GM18873 (cell line): ENCODE results near the gene BNC1.
"Not testable (repeated sequence)": the region's sequence is repeated elsewhere in the genome, so short reads cannot be mapped to it uniquely, and the experiment has no call there.

Experiments
- ATAC-seq: cut with Tn5 transposase; IDR thresholded peaks from one replicate; pipeline ENCODE4 v1.9.1; 2021; ENCODE audit warnings: mild to moderate bottlenecking, moderate library complexity, moderate number of reproducible peaks; ENCODE audit not compliant: unreplicated experiment, low FRiP score

The BNC1 gene

DNA sequence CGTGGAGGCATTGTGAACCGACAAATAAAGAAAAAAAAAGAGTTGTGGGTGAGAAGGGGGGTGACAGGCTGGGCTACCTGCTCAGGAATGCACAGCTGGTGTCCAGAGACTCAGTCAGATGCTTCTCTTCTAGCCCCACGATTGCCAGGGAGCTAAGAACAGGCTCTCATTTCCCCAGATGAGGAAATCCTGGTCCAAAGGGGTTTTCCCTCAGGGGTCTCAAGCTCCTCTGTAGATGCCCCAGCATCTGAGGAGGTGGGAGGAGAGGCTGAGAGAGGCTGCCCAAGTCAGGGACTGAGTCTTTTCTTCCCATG is 35.5 kb downstream of the BNC1 start:
- ATAC-seq: no peak

DNA sequence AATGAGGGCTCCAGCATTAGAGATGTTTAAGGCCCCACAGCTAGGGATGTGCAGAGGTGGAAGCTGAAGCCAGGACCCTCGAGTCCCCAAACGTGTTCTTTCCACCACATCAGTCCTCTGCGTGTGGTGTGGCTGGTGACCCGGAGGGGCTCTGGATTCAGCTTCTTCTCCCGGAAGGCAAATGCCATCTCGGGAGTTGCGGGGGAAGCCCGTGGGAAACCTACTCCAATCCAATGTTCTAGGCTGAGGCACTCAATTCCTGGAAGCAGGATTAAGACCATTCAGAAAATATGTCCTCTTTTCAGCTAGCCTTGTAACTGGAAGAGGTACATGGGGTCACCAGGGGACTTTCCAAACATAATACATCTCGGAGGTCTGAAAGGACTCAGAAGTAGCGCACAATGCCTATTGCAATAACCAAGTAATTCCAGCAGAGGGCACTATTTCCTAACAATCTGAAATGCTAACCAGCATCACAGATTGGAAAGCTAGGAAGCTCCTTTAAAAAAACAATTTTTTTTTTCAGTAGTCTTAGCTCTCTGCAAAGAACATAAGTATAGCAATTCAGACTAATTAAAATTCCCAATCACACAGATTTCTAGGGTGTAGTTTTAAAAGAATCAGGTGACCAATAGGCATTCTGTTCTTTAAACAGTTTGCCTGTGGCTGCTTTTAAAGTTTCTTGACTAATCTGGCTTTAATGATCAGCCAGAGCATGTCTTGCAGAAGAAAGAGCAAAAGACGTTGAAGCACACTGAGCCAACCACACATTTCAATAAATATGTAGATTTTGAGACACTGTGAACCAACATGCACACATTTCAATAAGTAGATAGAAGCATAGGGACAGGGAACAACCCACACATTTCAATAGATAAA is 36.1 kb downstream of the BNC1 start:
- ATAC-seq: no peak

- ATAC-seq: no peak
These were observed 40.8 kb downstream of the BNC1 start for GRCh38 chr15:83243634-83244033.

DNA sequence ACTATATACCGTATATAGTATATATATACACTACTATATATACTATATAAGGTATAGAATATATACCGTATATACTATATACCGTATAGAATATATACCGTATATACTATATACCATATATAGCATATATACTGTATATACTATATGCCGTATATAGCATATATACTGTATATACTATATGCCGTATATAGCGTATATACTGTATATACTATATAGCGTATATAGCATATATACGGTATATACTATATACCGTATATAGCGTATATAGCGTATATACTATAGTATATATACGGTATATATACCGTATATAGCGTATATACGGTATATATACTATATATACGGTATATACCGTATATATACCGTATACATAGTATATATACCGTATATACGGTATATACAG is 54.2 kb downstream of the BNC1 start:
- no peak for ATAC-seq

GRCh38 chr15:83225449-83225848 is 59.0 kb downstream of the BNC1 start:
- ATAC-seq: no peak

- ATAC-seq: not testable (repeated sequence)
These were observed 62.7 kb downstream of the BNC1 start for GRCh38 chr15:83221781-83222180.

DNA sequence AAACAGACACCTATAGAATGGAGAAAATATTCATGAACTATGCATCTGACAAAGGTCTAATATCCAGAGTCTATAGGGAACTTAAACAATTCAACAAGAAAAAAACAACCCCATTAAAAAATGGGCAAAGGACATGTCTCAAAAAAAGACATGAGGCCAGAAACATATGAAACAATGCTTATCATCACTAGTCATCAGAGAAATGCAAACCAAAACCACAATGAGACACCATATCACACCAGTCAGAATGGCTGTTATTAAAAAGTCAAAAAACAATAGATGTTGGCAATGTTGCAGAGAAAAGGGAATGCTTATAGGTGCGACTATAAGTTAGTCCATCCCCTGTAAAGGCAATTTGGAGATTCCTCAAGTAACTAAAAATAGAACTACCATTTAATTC is 65.4 kb downstream of the BNC1 start:
- no peak for ATAC-seq

GRCh38 chr15:83215306-83215705 is 69.2 kb downstream of the BNC1 start:
- ATAC-seq: no peak

- ATAC-seq: no peak
These were observed 73.8 kb downstream of the BNC1 start for GRCh38 chr15:83210619-83211018.

DNA sequence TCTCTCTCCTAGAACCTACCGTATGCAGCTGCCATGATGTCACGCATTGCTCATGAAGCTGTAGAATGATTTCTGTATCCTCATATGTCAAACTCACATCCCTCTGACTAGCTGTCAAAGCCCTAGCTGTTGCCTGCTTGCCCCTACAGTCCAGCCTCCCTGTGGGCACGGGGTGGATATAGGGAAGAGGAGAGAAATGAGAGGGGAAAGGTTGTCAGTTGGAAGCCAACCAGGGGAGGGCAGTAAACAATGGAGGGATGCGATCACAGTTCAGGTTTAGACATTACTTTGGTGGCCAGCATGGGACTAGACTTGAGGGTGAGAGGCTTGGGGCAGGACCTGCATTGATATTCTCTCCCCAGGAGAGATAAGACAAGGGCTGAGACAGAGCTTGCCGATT is 75.1 kb downstream of the BNC1 start:
- ATAC-seq: no peak

DNA sequence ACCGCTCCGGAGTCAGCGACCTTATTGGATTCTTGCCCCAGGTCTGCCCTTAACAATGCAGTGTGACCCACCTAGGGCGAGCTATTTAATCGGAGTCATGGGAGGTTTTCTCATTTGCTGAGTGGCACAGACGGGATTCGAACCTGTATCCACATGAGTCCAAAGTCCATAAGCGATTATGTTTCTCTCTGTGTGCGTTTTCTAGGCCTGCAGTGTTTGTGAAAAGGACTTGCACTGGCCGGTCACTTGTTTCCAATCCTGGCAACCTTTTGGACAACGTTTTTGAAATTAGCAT is 76.2 kb downstream of the BNC1 start:
- no peak for ATAC-seq

DNA sequence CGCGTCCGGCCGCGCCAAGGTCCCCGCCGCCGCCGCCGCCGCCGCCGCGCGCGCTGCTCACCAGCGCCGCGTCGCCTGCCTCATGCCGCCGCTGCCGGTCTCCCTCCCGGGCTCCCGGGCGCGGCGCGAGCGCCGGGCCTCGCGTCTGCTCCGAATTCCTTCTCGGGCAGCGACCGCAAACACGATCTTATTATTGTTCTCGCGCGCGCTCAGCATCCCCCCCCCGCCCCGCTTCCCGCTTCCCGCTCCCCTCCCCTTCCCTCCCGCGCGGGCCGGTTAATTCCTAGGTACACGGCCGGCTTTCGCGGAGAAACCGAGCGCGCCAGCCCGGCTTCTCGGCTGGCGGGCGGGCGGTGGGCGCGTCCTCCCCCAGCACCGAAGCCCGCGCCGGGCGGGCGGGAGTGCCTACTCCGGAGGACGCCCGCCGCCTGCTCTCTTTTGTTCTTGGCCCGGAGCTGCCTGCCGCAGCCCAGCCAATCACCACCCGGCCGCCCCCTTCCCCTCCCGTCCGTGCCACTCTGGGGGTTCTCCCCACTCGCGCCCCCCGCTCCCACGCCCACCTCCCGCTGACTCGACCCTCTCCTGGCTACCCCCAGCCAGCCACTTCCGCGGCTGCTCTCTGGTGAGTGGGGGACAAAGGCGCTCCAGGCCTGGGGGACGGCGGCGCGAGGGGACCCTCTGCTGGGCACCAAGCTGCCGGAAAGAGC is 76.7 kb downstream of the BNC1 start, which contains the start of gene HDGFL3:
TSS of gene HDGFL3 (minus strand) at position 164 of the 707 bp plus-strand sequence. CDS start 409 bp downstream, outside the sequence.
- ATAC-seq: no peak

DNA sequence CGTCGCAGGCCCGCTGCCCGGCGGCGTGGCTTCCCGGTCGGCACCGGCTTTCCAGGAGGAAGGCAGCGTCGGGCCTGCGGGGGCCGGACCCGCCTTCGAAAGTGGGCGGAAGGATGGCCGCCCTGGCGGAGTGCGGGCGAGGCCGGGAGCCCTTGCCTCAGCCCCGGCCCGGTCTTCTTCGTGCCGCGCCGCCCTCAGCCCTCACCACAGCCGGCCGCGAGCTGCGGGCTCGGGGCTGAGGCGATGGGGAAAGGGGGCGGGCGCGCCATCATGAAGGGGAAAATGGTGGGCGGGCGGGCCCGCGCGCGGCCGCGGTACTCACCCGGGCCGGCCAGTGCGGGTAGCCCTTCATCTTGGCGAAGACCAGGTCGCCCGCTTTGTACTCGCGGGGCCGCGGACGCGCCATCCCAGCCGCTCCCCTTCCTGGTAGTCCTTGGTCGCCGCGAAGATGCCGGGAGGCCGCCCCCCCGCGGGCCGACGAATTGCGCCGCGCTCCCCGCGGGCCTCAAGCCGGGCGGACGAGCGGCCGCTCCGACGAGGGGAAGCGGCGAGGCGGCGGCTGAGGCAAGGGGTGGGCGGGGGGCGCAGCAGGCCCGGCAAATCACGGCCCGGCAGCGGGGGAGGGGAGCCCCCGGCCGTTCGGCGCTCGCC is 77.3 kb downstream of the BNC1 start:
- no peak for ATAC-seq

DNA sequence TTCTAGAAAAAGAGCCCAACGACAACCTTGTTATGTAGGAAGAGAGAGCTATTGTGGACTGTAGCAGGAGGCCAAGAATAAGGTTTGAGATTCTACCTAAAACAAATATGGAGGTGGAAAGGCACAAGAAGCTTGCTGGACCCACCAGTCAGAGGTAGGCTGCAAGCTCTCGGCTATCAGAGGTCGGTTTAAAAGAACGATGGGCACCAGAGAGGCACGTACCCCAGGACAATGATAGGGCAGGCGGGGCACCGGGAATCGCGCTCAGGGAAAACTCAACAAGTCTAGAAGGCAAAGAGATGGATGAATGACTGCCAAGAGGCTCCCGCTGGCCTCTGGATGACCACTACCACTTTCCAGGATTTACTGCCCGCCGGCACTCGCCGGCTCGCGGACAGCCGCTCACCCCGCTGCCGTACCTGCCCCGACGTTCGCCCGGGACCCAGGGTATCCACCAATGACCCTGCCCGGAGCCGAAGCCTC is 77.9 kb downstream of the BNC1 start:
- no peak for ATAC-seq
